HG03039 (cell line): ENCODE data around the gene NCBP2L.

Experiments used
- ATAC-seq: cut with Tn5 transposase; IDR thresholded peaks from one replicate; pipeline ENCODE4 v1.9.1; 2021; ENCODE audit warnings: mild to moderate bottlenecking, moderate library complexity; ENCODE audit not compliant: unreplicated experiment

NCBP2L gene

DNA sequence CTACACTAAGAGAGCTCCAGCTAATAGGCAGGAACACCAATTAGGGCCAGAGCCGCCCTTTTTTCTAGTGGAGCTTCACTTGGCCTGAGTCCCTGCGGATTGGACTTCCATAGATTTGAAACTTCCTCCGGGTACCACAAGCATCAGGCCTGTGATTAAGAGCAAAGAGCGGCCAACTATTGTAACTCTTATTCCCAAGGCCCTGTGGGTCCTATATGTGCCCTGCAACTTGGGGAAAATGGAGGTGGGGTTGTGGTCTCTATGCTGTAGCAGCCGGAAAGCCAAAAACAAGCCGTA lies at the start of gene NCBP2L:
Gene NCBP2L, plus strand, starts transcription at position 198 of the 297 bp plus-strand sequence. CDS start 16,488 bp downstream, outside the sequence.
- ATAC-seq, result no peak

DNA sequence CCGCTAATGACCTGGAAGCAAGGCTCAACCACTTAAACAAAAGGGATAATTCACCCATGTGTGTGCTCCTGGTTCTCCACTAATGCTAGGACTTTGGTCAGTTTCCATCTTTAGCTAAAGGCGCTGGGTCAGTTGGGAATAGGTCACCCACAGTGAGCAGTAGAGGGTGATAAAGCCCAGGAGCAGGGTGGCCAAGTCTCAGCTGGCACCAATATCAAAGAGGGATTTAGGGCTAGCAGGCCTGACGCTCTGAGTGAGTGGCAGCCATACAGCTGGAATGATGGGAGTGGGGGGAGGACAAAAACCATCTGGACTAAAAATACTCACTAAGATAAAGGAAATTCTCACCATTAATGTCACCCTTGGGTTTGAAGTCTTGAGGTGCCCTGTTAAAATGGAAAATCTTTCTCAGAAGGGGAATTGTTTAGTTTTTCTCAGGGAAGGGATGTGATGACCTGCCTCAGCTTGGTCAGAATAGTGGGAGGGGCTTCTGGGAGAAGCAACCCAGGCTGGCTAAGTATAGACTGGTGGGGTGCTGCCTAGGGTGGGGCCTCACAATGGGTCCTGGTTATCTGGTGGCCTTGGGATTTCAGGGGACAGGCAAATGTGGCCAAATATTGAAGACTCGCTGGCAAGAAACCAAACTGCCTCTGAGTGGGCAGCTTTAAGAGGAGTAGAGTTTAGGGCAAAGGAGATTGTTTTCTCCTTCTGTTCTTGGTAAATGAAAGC lies 49.0 kb upstream of the NCBP2L start:
- no peak for ATAC-seq

DNA sequence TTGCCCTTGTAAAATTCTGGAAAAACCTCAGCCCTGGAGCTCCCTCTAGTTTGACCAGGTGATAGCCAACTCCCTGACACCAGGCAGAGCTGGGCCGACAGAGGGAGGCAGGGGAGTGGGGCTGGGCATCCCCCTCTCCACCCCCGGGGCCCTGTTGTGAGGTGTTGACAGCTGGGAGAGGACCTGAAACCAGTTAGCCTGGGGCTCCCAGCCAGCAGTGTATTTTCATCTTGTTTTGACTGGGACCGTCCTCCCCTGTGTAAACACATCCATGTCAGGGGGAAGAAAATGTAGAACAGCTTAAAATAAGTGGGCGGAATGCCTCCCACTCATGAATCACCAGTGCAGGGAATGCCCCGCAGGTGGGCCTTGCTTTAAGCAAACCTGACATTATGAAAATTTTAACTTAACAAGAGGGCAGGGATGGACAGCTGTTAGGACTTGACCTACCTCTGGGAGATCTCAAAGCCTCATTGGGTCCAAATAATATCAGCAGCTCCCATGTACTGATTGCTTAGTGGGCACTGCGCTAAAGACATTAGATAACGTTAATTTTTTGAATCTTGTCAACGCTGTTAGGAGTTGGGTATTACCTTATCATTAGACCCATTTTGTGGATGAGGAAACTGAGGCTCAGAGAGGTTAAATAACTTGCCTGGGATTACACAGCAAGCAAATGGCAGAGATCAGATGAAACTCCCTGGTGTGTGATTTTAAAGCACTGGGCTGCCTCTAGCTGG lies 47.8 kb upstream of the NCBP2L start:
- ATAC-seq, result peak; percentile 91

DNA sequence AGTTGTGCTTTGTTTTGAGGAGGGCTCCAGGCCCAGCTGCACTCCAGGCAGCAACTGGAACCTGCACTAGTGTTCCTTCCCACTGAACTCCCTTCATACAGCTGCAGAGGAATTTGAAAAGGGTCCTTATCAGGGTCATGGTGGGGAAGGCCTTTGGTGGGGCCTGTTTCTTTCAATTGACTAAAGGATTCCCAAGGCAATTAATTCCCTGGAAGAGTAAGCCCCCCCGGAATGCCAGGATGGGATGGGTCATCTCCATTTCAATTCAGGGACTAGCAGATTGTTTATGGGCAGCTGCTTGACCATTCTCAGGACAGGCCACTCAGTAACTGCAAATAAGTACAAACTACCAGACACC lies 47.3 kb upstream of the NCBP2L start:
- ATAC-seq, result no peak

DNA sequence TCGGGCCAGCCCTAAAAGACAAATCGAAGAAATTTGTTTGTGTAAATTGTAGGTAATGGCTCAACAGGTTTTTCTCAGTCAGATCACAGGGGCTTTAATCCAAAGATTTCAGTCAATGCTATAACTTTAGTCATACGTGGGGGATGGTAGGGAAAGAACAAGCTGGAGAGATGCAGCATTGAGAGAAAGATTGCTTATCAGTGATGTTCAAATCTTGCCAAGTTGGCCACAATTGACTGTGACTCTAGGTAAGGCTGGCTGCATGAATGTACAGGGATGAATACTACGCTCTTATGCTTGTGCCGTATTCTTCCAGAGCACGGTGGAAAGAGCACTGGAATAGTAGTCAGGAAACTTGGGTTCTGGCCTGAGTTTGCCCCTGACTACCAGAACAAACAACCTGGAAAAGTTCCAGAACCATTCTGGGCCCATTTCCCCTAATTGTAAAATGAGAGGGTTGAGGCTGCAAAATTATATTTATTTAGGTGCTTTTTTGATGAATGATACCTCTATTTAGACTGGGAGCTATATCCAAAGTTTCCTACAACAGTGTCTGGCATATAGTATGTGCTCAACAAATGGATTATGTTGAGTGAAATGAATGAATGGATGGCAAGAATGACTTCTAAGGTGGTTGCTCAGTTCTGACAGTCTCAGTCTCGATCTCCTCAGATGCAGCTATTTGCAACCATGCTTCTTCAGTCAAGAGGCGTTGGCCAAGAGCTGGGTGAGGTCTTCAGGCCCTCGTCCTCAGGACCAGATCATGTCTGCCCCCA lies 46.4 kb upstream of the NCBP2L start:
- ATAC-seq, result no peak

DNA sequence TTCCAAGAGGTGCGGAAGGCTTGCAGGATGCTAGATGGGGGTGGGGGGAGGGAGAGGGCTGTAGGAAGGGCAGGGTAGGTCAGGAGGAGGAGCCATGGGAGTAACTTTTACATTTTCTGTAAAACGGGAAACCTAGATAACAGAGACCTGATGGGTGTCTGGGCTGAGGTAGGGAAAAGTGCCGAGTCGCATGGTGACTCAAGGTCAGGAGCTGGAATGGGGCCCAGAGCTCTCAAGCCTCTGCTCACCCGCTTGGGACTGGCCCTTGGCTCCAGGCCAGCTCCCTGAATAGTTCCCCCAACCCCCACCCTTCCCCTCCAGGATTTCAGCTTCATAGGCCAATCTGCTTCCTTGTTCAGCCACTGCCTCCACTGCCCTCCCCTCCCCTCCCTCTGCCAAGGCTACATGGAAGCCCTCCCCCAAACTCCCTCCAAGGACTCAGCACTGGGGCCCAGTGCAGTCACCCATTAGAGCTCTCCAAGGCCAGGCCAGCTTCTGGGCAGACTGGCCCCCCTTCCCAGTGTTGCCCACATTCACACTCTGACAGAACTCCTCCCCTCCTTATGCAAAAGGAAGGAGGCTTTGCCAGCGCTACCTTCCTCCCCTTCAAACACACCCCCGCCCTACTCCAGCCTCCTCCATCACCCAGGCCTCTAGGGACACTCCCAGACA lies 45.6 kb upstream of the NCBP2L start:
- no peak for ATAC-seq

DNA sequence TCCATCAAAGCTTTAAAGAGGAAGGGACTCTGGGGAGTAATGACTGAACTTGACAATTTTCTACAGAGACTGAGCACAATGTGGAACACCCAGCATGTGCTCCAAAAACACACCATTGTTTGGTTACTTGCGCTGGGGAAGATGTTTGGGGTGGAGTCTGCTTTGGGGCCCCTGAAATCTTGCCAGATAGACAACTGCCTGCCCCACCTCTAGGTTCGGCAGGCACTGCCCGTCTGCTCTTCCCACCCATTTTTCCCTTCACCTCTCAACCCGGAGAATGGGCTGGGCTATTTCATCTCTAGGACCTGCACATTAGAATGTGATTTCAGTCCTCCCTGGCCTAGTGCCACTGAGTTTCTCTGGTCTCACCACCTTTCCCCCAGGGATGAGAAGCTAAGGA lies 43.8 kb upstream of the NCBP2L start:
- no peak for ATAC-seq

DNA sequence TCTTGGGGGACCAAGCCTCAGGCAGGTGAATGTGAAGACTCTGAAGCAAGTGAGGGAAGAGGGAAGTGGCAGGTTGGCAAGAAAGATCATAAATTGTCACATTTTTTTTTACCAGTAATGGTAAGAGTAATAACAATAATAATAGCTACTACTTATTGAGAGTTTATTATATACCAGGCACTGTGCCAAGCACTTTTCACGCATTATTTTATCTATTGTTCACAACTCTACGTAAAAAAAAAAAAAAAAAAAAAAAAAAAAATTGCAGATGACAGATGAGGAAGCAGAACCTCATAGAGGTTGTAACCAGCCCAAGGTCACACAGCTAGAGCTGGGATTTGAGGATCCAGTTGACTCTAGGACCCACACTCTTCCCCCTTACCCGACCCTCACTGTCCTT lies 42.9 kb upstream of the NCBP2L start:
- ATAC-seq, result no peak

DNA sequence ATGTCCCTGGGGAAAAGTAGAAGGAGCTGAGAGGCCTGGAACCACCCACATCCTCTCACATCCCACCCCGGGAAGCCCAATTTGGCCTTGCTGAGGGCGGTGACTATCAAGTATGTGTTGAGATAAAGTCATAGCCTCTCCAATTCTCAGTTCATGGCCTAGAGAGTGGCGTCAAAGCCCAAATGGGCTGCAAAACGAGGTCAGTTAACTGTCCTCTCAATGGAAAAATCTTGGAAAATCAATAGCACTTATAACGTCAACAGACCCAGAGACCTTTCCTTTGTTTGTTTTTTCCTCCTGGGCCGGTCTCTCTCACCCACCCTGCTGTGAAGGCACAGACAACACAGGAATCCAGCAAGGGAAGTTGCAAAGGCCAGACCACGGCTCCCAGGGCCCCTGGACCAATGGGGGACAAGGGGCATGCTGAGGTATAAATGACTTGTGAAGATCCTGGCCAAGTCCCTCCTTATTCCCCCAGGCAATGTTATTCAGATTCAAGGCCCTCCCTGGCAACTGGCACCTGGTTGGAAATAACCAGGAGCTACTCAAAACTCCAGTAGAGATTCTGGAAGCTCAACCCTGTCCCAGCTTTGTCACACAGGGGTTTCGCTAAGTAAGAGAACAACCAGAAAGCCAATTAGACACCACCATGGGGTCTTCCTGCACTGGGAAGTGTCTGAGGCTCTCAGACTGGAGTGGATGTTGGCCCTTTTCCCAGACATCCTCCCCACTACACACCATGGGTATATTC lies 40.6 kb upstream of the NCBP2L start:
- no peak for ATAC-seq

DNA sequence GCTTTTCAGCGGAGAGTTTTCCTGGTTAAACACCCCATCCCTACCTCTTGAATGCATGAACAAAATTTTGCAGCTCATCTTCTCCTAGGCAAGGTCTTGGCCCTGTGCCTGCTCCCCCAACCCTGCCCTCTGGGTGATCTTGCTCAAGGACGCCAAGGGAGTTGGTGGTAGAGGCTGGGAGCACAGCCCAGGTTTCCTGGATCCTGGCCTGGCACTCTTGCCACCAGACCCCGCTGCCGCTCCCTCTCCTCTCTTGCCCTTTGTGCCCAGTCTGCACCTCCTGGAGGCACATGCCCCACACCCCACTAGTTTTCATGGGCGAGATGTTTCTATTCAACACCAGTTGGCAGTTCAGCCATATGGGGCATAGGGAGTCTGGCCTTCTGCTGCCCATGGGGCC lies 39.3 kb upstream of the NCBP2L start:
- no peak for ATAC-seq

DNA sequence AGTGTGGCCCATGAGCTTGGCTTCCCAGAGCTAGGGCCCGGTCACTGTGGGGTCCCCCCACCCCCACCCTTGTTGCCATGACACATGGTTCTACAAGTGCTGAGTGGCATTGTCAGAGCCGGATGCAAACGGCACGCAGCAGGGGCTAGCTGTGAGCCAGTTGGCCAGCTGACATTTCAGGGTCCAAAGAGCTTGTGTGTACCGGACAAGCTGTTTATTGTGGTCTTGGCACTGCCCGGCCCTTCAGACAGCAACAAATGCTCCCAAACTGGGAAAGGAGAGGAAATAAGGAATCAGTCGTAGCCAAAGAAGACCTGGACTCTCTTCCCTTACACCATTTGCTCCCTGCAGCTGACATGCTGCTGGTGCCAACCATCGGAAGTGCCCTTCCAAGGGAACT lies 38.8 kb upstream of the NCBP2L start:
- no peak for ATAC-seq

DNA sequence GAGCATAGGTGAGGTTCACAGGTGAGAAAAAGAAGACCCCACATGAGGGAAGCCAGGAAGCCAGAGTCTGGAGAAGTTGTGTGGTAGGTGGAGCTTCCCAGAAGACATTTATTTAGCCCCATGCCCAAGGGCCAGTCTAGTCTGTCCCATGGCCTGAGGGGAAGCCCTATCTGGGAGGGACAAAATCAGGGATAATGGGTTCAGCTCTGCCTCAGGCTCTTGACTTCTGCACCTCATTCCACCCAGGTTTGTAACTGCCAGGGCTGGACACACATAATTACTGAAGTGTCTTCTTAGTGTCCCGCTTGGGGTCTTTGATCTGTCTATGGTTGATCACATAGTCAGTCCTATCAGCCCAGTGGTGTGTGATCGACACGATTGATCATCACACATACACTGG lies 38.0 kb upstream of the NCBP2L start:
- no peak for ATAC-seq

DNA sequence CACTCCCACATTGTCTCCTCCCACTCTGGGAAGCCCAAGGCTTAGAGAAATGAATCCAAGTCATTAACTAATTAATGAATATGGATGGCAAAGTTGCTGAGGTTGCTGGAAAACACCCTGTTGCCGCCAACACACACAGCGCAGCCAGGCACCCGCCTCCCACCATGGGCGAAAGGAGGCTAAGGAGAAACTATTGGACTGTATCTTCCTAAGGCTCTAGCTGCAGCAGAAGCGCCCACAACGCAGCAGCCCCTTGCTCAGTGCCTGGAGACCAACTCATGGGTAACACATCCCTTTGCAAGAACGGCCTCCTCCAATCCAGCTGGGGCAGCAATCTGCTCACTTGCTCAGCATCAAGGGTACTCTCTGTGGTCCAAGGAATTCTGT lies 36.1 kb upstream of the NCBP2L start:
- peak; percentile 13 for ATAC-seq

DNA sequence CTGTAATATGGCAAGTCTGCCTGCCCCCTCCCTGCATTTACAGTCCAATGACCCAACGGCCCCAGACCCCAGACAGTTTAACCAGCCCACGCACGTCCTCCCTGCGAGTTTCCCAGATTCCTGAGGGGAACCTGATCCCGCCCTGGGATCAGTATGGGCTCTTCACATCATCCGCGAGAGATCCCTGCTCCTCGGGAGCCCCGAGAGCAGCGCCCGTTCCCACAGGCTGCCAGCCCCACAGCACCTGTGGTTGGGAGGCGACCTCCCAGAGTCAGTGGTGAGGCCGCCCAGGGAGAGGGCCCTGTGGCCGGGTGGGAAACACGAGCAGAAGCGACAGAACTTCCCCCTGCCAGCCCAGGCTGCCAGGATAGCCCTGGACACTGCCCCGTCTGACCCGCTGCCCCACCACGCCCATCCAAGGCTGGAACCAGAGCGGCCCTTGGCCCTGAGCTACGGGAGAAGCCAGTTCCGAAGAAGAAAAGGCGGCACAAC lies 34.8 kb upstream of the NCBP2L start:
- ATAC-seq, result no peak

DNA sequence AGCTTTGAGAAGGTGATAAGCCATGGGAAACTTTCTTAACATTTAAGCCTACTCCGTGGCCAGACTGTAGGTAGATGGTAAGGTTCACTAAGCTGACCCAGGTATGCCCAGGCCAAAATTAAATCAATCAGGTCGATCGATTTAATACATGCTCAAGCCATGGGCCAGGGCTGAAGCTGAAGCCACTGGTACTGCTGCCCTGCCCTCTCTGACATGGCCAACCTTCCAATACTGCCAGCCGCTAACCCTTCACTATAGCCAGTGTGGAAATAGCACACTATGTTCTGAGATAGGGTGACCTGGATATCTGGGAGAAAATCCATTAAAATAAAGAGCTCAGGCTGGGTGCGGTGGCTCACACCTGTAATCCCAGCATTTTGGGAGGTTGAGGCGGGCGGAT lies 33.5 kb upstream of the NCBP2L start:
- ATAC-seq, result no peak

DNA sequence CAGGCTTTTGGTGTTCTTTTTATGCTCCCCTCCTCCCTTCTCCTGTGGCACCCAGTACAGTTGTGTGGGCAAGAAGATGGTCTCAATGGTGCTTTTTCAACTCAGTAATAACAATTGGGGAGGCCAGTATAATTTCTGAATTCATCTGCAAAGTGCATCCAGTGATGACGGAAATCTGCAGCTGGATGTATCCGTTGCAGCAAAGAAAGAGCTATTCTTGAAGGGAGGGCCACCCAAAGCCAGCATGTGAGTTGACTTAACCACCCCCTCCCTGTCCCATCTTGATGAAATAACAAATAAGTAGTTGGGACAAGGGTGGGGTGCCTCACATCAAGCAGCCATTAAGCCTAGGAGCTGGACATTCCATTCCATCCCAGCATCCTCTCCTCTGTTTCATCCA lies 32.7 kb upstream of the NCBP2L start:
- no peak for ATAC-seq

DNA sequence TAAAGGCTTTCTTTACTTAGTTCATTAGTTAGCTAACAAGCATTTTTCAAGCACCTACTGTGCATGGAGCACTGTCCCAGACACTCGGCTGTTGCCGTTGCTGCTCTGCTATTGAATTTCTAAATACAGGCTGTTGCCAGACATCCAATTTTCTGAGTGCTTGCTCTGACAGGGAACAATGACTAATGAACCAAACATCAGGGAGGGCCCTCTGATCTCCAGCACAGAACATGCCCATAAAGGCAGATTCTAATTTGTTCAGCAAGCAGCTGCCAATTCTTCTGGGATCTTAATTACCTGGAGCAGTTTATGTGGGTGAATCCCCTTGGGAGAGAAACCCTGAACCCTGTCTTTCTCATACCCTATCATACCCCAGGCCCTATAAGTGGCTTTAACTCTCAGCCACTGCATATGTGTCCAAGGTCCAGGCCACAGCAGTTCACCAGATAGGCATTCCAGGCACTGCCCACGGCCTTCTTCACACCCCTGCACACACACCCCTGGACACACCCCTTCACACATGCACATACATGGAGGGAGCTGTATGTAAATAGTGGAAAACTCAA lies 29.9 kb upstream of the NCBP2L start:
- ATAC-seq, result no peak

DNA sequence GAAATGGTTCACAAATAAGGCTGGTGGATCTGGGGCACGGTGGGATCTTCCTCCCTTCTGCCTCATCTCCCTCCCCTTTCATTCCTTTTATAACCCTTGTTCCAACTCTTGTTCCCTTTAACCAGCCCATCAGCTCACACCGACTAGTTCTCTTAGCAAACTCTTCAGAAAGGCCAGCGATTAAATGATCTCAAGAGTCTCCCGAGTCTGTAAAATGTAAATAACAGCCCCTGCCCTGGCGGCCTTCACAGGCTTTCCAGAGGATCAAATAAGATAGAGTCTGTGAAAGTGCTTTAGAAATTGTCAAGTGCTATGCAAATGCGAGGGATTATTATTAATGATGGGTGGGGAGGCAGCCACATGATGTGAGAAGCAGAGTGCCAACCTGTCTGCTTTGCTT lies 29.0 kb upstream of the NCBP2L start:
- no peak for ATAC-seq

DNA sequence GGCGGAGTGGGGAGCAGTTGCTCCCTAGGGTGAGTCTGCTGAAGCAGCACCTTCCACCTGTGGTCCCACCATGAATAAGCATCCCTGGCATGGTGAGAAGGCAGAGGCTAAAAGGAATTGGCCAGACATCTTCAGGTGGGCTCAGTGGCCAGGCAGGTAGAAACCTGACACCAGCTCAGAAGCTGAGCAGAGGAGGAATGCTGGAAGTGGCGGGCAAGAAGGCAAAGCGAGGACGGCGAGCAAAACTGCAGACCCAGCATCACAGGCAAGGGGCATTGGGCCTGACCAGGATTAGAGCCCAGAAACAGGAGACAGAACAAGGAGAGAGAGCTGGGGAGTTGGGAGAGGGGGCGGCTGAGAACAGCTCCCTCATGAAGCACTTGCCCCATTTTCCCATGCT lies 27.3 kb upstream of the NCBP2L start:
- ATAC-seq, result no peak

DNA sequence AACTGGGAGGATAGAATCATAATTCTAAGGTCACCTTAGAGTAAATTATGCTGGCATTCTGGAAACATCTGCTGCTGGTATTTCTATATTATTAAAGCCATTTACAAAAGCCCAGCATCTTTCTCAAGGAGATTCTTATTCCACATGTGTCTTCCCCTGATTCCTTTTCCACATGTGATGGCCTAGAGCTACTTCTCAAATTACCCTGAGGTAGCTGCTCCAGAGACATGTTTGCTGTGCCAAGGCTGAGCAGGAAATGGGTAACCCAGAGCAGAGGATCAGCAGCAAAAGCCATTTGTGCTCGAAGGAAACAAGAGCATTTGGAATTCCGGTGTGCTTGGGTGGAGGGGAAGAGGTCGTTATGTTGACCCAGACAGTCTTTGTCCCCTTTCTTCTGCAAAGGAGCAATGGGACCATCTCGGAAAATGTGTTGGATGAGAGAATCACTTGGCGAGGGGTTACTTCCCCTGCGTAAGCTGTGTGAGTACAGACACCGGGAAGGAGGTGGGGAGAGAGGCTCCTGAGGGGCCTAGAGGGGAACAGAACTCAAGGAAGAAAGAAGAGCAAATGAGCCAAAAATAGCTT lies 26.6 kb upstream of the NCBP2L start:
- ATAC-seq, result no peak
